Raji (cell line): ENCODE results near the gene EMILIN2.

Source experiments
- POLR2A ChIP-seq: IDR thresholded peaks from 2 replicates; pipeline ENCODE4 v1.6.1; 2011; ENCODE audit warnings: low read depth, low read length, control low read depth; ENCODE audit not compliant: insufficient read depth

EMILIN2 gene

GRCh38 chr18:2846636-2847316, at the start of gene EMILIN2:
Gene EMILIN2 (plus strand): TSS chr18:2847006. CDS start chr18:2847189, 183 bp downstream.
- TF ChIP-seq POLR2A = no peak

DNA sequence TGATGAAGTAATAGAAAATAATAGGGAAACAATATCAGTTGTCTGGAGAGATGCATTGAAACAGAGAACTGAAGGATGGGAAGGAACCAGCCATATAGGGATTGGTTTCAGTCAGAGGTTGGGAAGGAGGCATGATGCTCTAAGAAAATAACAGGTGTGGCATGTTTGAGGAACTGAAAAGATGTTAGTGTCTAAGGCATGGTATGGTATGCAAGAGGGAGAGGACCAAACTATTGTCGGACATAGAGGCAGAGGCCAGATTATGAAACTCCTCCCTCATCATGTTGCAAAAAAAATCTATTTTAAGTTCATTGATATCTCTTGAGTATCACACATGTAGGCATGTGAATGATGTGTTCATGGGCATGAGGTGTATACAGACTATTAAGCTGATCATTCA, 48.9 kb upstream of the EMILIN2 start:
- no peak for TF ChIP-seq POLR2A

DNA sequence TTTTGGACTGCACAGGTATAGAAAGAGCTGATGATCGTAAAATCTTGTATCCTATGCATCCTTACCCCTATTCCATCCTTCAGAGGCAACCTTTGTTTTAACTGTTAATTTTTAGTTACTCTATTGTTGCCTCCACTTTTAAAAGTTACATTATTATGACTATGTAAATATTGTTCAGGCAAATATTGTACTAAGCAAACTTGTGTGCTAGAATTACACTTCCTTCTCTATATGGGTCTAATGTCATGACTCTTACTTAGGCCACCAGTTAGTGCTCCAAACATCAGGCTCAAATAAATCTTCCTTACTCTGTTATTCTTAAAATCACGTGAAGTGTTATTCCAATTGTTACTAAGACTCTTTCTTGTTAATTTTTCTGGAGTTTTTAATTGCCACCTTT, 47.4 kb upstream of the EMILIN2 start:
- no peak for TF ChIP-seq POLR2A

DNA sequence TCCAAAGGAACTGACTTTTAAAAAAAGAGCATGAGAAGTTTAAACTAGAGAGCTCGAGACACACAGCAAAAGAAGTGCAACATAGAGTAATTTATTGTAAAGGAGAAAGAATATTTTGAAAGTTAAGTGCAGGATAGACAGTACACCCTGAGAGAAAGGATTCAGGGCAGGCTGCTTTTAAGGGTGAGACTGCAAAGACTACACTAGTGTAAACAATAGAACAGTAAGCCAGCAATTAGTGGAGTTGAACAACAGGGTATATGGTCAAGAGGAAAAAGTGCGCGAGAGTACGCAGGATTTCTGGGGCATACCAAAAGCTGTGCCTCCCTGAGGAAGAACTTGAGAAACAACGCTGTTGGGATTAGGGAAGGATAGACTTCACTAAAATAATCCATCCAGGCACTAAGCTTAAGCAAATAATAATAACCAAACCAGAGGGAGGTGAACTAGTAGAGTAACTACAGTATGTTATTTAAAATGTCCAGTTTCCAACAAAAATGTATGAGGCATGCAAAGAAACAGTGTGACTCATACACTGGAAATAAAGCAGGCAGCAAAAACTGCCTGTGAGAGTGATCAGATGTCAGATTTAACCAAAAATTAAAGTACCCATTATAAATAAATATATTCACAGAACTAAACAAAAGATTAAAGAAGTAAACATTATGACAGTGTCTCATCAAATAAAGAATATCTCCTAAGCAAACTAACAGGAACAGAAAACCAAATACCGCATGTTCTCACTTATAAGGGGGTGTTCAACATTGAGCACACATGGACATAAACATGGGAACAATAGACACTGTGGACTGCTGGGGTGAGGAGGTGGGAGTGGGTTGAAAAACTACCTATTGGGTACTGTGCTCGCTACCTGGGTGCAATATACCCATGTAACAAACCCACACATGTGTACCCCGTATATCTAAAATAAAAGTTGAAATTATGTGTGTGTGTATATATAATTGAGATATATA, 40.5 kb upstream of the EMILIN2 start:
- no peak for TF ChIP-seq POLR2A

DNA sequence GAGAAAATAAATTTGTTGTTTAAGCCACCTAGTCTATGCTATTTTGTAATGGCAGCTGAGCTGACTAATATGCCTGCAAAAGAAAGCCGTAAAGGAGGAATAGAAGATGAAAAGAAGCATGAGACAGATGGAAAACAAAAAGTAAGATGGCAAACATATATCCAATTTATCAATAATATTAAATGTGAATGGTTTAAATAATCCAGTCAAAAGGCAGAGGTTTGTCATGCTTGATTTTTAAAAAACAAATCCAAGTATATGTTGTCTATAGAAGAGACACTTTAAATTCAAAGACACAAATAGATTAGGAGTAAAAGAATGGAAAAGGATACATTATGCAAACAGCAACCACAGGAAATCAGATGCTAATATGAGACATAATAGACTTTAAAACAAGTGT, 35.4 kb upstream of the EMILIN2 start:
- TF ChIP-seq POLR2A = no peak

GRCh38 chr18:2814928-2815327, 31.9 kb upstream of the EMILIN2 start:
- TF ChIP-seq POLR2A = no peak

DNA sequence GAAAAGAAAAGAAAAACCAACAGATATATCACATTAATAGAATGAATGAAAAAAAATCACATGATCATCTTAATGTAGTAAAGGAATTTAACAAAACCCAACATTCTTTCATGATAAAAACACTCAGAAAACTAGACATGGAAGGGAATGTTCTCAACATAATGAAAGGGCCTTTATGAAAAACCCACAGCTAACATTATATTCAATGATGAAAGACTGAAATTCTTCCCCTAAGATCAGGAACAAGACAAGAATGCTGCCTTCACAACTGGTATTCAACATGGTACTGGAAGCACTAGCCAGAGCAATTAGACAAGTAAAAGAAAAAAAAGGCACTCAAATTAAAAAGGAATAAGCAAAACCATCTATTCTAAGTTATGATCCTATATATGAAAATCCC, 28.5 kb upstream of the EMILIN2 start:
- TF ChIP-seq POLR2A = no peak

DNA sequence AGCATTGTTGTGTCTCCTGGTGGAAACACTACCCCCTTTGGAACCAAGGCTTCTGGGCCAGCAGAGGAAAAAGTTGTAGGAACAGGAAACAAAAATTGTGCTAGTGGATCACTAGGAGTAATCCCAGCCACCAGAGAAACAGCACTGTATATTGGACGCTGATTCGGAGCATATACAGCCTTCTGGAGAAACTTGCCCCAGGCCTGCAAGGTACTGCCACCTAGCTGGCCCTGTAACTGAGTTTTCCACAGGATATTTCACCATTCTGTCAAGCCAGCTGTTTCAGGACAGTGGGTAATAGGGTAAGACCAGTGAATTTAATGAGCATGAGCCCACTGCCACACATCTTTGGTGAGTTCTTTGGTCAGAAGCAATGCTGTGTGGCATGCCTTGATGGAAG, 25.1 kb upstream of the EMILIN2 start:
- no peak for TF ChIP-seq POLR2A

DNA sequence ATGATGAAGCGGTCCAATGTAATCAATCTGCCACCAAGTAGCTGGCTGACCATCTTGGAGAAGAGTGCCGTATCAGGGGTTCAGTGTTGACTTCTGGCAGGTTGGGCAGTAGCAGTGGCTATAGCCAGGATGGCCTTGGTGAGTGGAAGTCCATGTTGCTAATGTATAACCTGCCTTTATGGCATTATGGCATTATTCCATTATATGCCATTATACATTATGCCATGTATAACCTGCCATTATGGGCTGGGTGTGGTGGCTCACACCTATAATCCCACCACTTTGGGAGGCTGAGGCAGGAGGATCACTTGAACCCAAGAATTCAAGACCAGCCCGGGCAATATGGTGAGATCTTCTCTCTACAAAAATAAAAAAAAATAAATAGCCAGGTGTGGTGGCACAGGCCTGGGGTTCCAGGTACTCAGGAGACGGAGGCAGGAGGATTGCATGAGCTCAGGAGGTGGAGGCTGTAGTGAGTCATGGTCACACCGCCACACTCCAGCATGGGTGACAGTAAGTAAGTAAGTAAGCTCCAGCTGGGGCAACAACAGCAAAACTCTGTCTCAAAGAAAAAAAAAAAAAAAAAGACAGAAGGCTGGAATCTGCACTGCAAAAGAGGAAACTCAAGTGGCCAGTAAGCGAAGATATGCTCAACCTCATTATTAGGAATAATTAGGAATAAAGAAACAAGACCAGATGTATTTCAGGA, 24.4 kb upstream of the EMILIN2 start:
- no peak for TF ChIP-seq POLR2A

DNA sequence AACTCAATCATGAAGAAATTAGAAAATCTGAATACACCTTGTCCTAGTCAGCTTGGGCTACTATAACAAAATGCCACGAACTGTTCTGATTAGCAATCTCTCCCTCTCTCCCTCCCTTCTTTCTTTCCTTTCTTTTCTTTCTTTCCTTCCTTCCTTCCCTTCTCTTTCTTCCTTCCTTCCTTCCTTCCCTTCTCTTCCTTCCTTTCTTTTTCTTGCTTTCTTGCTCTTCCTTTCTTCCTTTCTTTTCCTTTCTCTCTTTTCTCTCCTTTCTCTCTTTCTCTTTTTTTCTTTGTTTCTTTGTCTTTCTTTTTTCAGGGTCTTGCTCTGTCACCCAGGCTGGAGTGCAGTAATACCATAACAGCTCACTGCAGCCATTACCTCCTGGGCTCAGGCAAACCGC, 23.6 kb upstream of the EMILIN2 start:
- no peak for TF ChIP-seq POLR2A

DNA sequence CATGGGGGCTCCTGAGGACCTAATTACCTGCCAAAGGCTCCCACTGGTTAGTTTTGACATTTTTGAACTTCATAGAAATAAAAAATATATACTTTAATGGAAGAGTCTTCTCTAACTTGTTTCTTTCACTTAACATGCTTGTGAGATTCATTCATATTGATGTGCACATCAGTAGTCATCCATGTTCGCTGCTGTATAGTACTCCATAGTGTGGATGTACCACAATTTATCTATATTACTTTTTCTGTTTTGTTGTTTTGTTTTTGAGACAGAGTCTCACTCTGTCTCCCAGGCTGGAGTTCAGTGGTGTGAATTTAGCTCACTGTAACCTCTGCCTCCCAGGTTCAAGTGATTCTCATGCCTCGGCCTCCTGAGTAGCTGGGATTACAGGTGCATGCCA, 22.8 kb upstream of the EMILIN2 start:
- no peak for TF ChIP-seq POLR2A

GRCh38 chr18:2824865-2825264, 21.9 kb upstream of the EMILIN2 start:
- no peak for TF ChIP-seq POLR2A

GRCh38 chr18:2825613-2826175, 21.1 kb upstream of the EMILIN2 start:
- TF ChIP-seq POLR2A = no peak

- no peak for TF ChIP-seq POLR2A
These were observed 20.2 kb upstream of the EMILIN2 start for GRCh38 chr18:2826581-2826980.

DNA sequence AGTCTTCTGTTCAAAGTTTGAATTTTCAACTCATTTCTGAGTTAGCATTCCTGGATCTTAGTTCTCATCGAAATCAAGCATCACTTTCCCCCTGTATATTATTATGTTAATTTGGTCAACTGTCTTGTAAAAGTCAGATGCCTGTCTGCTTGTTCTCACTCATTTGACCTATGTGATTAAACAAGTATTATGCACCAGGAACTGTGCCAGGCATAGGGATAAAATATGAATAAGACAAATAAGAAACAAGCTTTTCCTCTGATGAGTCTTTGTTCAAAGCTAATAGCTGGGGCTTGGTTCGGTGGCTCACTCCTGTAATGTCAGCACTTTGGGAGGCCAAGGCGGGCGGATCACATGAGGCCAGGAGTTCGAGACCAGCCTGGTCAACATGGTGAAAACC, 19.7 kb upstream of the EMILIN2 start:
- TF ChIP-seq POLR2A = no peak

- TF ChIP-seq POLR2A = no peak
These were observed 7.6 kb upstream of the EMILIN2 start for GRCh38 chr18:2839202-2839601.

DNA sequence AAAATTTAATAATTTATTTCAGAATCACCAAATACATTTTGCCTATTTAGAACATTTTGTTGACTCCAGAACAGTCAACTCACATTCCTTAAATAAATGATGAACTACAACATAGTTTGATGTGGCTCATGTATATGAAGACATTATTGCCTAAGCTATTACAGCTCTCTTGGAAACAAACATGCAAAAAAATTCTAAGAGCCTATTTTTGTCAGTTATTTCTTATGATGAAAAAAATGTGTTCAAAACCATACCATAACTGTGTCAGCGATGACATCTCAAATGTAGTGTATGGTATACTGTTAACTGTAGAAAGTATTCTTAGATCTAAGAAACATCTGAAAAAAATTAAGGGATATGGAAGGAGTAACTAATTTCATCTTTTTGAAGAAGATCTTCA, 6.3 kb upstream of the EMILIN2 start:
- no peak for TF ChIP-seq POLR2A
